Ovary (tissue), 3 donors: ENCODE data around the gene SLC9A9.

Experiments used
- CTCF ChIP-seq, 3 donors: fragments of 450-650 bp in 2 of 3; fragments of 200-600 bp in 1 of 3; IDR thresholded peaks; one replicate each; pipeline versions ENCODE4 v1.5.1 to v1.8.0; 2016 to 2022; ENCODE audit warnings: antibody characterized with exemption in 3 of 3, mild to moderate bottlenecking in 1 of 3
- POLR2A ChIP-seq: fragments of 450-650 bp; IDR thresholded peaks from one replicate; pipeline ENCODE4 v1.6.1; 2017; ENCODE audit warnings: antibody characterized with exemption, mild to moderate bottlenecking, moderate library complexity
- donor health status: DM: no; HTN: no; CAD: no.

GRCh38 chr3:143408771-143409170, 439.5 kb downstream of the SLC9A9 start:
- TF ChIP-seq POLR2A (no peak), CTCF (IDR thresholded peaks at IDR 0.05) (no peak)
